ENCODE data around the gene ANKS1B. TPM values are rescaled to one million over a fixed set of nuclear protein-coding genes. Genes with fewer than 3 reads are reported as not detected.

The ANKS1B gene
- total RNA-seq, 4 donors from 2014 or later, result 1.5 to 5.5 (median 4.4) TPM

DNA sequence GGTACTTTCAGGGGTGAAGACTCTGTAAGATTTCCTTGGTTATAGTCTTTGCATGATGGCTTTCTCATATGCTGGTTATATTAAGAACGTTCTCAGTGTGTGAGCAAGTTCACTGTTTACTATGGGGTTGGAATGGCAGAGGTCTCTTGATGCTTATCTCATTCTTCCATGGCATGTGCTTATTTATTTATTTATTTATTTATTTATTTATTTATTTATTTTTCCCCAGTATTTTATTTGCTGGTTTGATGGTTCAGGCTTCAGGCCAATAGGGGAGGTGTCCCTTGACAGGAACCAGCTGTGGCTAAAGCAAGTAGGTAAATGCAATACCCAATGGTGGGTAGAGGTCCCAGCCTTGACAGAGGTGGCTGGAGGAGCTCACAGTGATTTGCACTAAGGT lies 498.5 kb downstream of the ANKS1B start:
- WGBS, 2 donors, result 74 to 78% methylated on average over 1 of the region's 1 CpG
- intact Hi-C loops (cut with DNase I; ENCODE audit: low total_unique reads), result no loop called here
- no peak for DNase-seq (ENCODE audit: low spot score in 2 of 2)
- no peak overlapping the region for H3K4me3 ChIP-seq (ENCODE audit: low read depth, poor library complexity, severe bottlenecking)
- TF ChIP-seq, protein P1, sequence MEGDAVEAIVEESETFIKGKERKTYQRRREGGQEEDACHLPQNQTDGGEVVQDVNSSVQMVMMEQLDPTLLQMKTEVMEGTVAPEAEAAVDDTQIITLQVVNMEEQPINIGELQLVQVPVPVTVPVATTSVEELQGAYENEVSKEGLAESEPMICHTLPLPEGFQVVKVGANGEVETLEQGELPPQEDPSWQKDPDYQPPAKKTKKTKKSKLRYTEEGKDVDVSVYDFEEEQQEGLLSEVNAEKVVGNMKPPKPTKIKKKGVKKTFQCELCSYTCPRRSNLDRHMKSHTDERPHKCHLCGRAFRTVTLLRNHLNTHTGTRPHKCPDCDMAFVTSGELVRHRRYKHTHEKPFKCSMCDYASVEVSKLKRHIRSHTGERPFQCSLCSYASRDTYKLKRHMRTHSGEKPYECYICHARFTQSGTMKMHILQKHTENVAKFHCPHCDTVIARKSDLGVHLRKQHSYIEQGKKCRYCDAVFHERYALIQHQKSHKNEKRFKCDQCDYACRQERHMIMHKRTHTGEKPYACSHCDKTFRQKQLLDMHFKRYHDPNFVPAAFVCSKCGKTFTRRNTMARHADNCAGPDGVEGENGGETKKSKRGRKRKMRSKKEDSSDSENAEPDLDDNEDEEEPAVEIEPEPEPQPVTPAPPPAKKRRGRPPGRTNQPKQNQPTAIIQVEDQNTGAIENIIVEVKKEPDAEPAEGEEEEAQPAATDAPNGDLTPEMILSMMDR (IDR thresholded peaks at IDR 0.05), result no peak
- no peak for TF ChIP-seq POLR2A (IDR thresholded peaks at IDR 0.05)

- DNase-seq (ENCODE audit: low spot score in 2 of 2), result no peak
- intact Hi-C loops (cut with DNase I; ENCODE audit: low total_unique reads), result no loop called here
- H3K4me3 ChIP-seq (ENCODE audit: low read depth, poor library complexity, severe bottlenecking), result no peak overlapping the region
- TF ChIP-seq POLR2A (IDR thresholded peaks at IDR 0.05), result no peak
- TF ChIP-seq, protein P1 (IDR thresholded peaks at IDR 0.05), result no peak
Measured at GRCh38 chr12:99479149-99479548, 505.6 kb downstream of the ANKS1B start.

- DNase-seq (ENCODE audit: low spot score in 2 of 2), result no peak
- 73 to 76% methylated on average over 2 of the region's 2 CpGs for WGBS, 2 donors
- no peak overlapping the region for H3K4me3 ChIP-seq (ENCODE audit: low read depth, poor library complexity, severe bottlenecking)
- intact Hi-C loops (cut with DNase I; ENCODE audit: low total_unique reads), result no loop called here
- TF ChIP-seq, protein P1 (IDR thresholded peaks at IDR 0.05), result no peak
- TF ChIP-seq POLR2A (IDR thresholded peaks at IDR 0.05), result no peak
Measured at GRCh38 chr12:99476956-99477355, 507.8 kb downstream of the ANKS1B start.

GRCh38 chr12:99455350-99456035 lies 529.2 kb downstream of the ANKS1B start:
- DNase-seq (ENCODE audit: low spot score in 2 of 2), result no peak
- intact Hi-C loops (cut with DNase I; ENCODE audit: low total_unique reads), result no loop called here
- 60 to 67% methylated on average over 3 to 4 of the region's 4 CpGs for WGBS, 2 donors
- TF ChIP-seq, protein P1 (IDR thresholded peaks at IDR 0.05), result no peak
- no peak for TF ChIP-seq POLR2A (IDR thresholded peaks at IDR 0.05)
- no peak overlapping the region for H3K4me3 ChIP-seq (ENCODE audit: low read depth, poor library complexity, severe bottlenecking)

DNA sequence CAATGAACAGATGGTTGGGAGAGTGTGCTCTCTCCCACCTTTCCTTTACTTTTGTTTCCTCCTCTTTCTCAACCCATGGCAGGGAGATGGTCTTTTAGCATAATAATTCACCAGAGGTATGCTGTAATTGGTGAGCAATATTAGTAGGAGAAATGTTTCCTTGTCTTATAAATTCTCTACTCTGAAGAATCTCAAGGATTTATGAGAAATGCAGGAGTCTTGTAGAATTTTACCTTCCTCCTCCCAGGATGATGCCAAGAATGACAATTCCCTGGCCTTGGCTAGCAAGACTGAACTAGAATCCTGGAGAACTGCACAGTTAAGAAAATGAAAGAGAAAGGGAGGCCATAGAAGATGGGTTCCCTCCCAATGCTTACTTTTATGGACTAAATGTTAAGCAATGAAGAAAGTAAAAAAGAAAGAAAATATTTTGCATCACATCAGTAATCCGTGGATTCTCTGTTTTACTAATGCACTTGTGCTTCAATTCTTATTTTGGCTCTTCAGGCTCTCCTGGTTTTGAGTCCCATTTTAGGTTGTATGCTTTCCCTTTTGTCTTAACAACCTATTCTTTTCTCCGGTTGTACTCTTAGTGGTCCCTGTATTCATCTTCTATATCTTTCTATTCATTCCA lies 530.1 kb downstream of the ANKS1B start:
- intact Hi-C loops (cut with DNase I; ENCODE audit: low total_unique reads), result no loop called here
- no peak overlapping the region for H3K4me3 ChIP-seq (ENCODE audit: low read depth, poor library complexity, severe bottlenecking)
- no peak for DNase-seq (ENCODE audit: low spot score in 2 of 2)
- TF ChIP-seq, protein P1 (IDR thresholded peaks at IDR 0.05), result no peak
- TF ChIP-seq POLR2A (IDR thresholded peaks at IDR 0.05), result no peak
- WGBS, 2 donors, result 82 to 83% methylated on average over 2 of the region's 2 CpGs
